Skeletal muscle satellite cell (primary cell): ENCODE results near the gene PATE1. TPM values are rescaled to one million over a fixed set of nuclear protein-coding genes. Genes with fewer than 3 reads are reported as not detected.
"Not testable (repeated sequence)": the region's sequence is repeated elsewhere in the genome, so short reads cannot be mapped to it uniquely, and the experiment has no call there.

Source experiments
- H3K27me3 ChIP-seq: 2 replicates; pipeline ENCODE4 v1.7.0; 2013; ENCODE audit warnings: low read length; ENCODE audit not compliant: control insufficient read depth, insufficient read depth
- H3K36me3 ChIP-seq: 2 replicates; pipeline ENCODE4 v1.7.0; 2013; ENCODE audit warnings: mild to moderate bottlenecking, control low read depth, low read length; ENCODE audit not compliant: insufficient read depth
- H3K4me1 ChIP-seq: 2 replicates; pipeline ENCODE4 v1.7.0; 2013; ENCODE audit warnings: low read length; ENCODE audit not compliant: control insufficient read depth, insufficient read depth
- H3K4me2 ChIP-seq: 2 replicates; pipeline ENCODE4 v1.7.0; 2013; ENCODE audit warnings: mild to moderate bottlenecking, low read length
- H3K4me3 ChIP-seq: 2 replicates; pipeline ENCODE4 v1.7.0; 2013; ENCODE audit warnings: low read length
- H3K9ac ChIP-seq: 2 replicates; pipeline ENCODE4 v1.7.0; 2013; ENCODE audit warnings: mild to moderate bottlenecking, low read depth, low read length, moderate library complexity
- H3K9me3 ChIP-seq: replicated peaks from 2 replicates; pipeline ENCODE4 v1.7.0; 2013; ENCODE audit warnings: mild to moderate bottlenecking, control low read depth, low read length
- total RNA-seq: library from RNA; depleted of rRNA; stranded (reverse); fragments of >200 nt; gene quantifications from 2 replicates; pipeline ENCODE4 v1.2.3, GENCODE V29; 2012; rRNA removed

PATE1 gene
- not detected in 2 replicates for total RNA-seq

- H3K27me3 ChIP-seq = peaks cover 41% of the 10 kb centered on the region
- no peaks in the 10 kb centered on the region for H3K9me3 ChIP-seq
- no peaks in the 10 kb centered on the region for H3K36me3 ChIP-seq
- no peak within 1 kb of the TSS for H3K9ac ChIP-seq
- no peaks in the 10 kb centered on the region for H3K4me1 ChIP-seq
- H3K4me2 ChIP-seq = no peak within 1 kb of the TSS
- no peak within 1 kb of the TSS for H3K4me3 ChIP-seq
Observed at GRCh38 chr11:125745979-125746378, at the start of gene PATE1. TSS of gene PATE1 (plus strand) at chr11:125746279. CDS start at chr11:125746305, 26 bp downstream.

- no peak overlapping the region for H3K9ac ChIP-seq
- H3K9me3 ChIP-seq = no peaks in the 10 kb centered on the region
- no peak overlapping the region for H3K4me3 ChIP-seq
- H3K27me3 ChIP-seq = no peaks in the 10 kb centered on the region
- H3K4me1 ChIP-seq = no peaks in the 10 kb centered on the region
- no peak overlapping the region for H3K4me2 ChIP-seq
- no peaks in the 10 kb centered on the region for H3K36me3 ChIP-seq
Observed at GRCh38 chr11:125701018-125701610, 45.0 kb upstream of the PATE1 start.

GRCh38 chr11:125701858-125702621, 44.0 kb upstream of the PATE1 start:
- no peak overlapping the region for H3K4me2 ChIP-seq
- no peaks in the 10 kb centered on the region for H3K36me3 ChIP-seq
- no peaks in the 10 kb centered on the region for H3K27me3 ChIP-seq
- no peaks in the 10 kb centered on the region for H3K9me3 ChIP-seq
- H3K4me1 ChIP-seq = no peaks in the 10 kb centered on the region
- H3K4me3 ChIP-seq = no peak overlapping the region
- H3K9ac ChIP-seq = no peak overlapping the region

GRCh38 chr11:125704686-125705085, 41.4 kb upstream of the PATE1 start:
- H3K36me3 ChIP-seq, H3K9ac ChIP-seq, H3K4me3 ChIP-seq, H3K27me3 ChIP-seq, H3K9me3 ChIP-seq, H3K4me2 ChIP-seq, H3K4me1 ChIP-seq: not testable (repeated sequence)

GRCh38 chr11:125720781-125721180, 25.3 kb upstream of the PATE1 start:
- Histone ChIP-seq H3K4me1 (no peaks in the 10 kb centered on the region), H3K4me3 (no peak overlapping the region), H3K27me3 (peaks cover 16% of the 10 kb centered on the region), H3K36me3 (no peaks in the 10 kb centered on the region), H3K9me3 (no peaks in the 10 kb centered on the region), H3K4me2 (no peak overlapping the region), H3K9ac (no peak overlapping the region)

GRCh38 chr11:125724125-125724524, 22.0 kb upstream of the PATE1 start:
- H3K4me3 ChIP-seq = no peak overlapping the region
- H3K27me3 ChIP-seq = peaks cover 23% of the 10 kb centered on the region
- H3K4me2 ChIP-seq = no peak overlapping the region
- H3K4me1 ChIP-seq = no peaks in the 10 kb centered on the region
- no peak overlapping the region for H3K9ac ChIP-seq
- H3K9me3 ChIP-seq = no peaks in the 10 kb centered on the region
- H3K36me3 ChIP-seq = no peaks in the 10 kb centered on the region

GRCh38 chr11:125728969-125729368, 17.1 kb upstream of the PATE1 start:
- Histone ChIP-seq H3K36me3 (no peaks in the 10 kb centered on the region), H3K27me3 (peaks cover 35% of the 10 kb centered on the region), H3K4me1 (no peaks in the 10 kb centered on the region), H3K9ac (no peak overlapping the region), H3K9me3 (no peaks in the 10 kb centered on the region), H3K4me3 (no peak overlapping the region), H3K4me2 (no peak overlapping the region)

GRCh38 chr11:125740617-125741016, 5.5 kb upstream of the PATE1 start:
- no peaks in the 10 kb centered on the region for H3K4me1 ChIP-seq
- H3K27me3 ChIP-seq = peaks cover 40% of the 10 kb centered on the region
- H3K9me3 ChIP-seq = no peaks in the 10 kb centered on the region
- no peak overlapping the region for H3K4me2 ChIP-seq
- H3K36me3 ChIP-seq = no peaks in the 10 kb centered on the region
- H3K9ac ChIP-seq = no peak overlapping the region
- no peak overlapping the region for H3K4me3 ChIP-seq

GRCh38 chr11:125743681-125744080, 2.4 kb upstream of the PATE1 start:
- H3K27me3 ChIP-seq = peaks cover 34% of the 10 kb centered on the region
- no peak overlapping the region for H3K9ac ChIP-seq
- no peaks in the 10 kb centered on the region for H3K9me3 ChIP-seq
- H3K4me1 ChIP-seq = no peaks in the 10 kb centered on the region
- no peaks in the 10 kb centered on the region for H3K36me3 ChIP-seq
- H3K4me3 ChIP-seq = no peak overlapping the region
- H3K4me2 ChIP-seq = no peak overlapping the region

GRCh38 chr11:125750629-125751028, 4.5 kb downstream of the PATE1 start:
- no peak overlapping the region for H3K4me3 ChIP-seq
- no peaks in the 10 kb centered on the region for H3K4me1 ChIP-seq
- peaks cover 19% of the 10 kb centered on the region for H3K27me3 ChIP-seq
- no peaks in the 10 kb centered on the region for H3K36me3 ChIP-seq
- no peak overlapping the region for H3K4me2 ChIP-seq
- H3K9me3 ChIP-seq = no peaks in the 10 kb centered on the region
- no peak overlapping the region for H3K9ac ChIP-seq

- Histone ChIP-seq H3K36me3 (no peaks in the 10 kb centered on the region), H3K4me2 (no peak overlapping the region), H3K27me3 (no peaks in the 10 kb centered on the region), H3K4me1 (no peaks in the 10 kb centered on the region), H3K4me3 (no peak overlapping the region), H3K9me3 (no peaks in the 10 kb centered on the region), H3K9ac (no peak overlapping the region)
Observed at GRCh38 chr11:125756050-125756449, 10.0 kb downstream of the PATE1 start.

- Histone ChIP-seq H3K4me1 (no peaks in the 10 kb centered on the region), H3K27me3 (peaks cover 3% of the 10 kb centered on the region), H3K9me3 (no peaks in the 10 kb centered on the region), H3K36me3 (no peaks in the 10 kb centered on the region), H3K4me2 (no peak overlapping the region), H3K4me3 (no peak overlapping the region), H3K9ac (no peak overlapping the region)
Observed at GRCh38 chr11:125762445-125762844, 16.4 kb downstream of the PATE1 start.
